WI38 (cell line): ENCODE measurements around the gene IL1R1.

Source experiments
- H3K4me3 ChIP-seq: 2 replicates; pipeline ENCODE4 v1.5.1; 2011; ENCODE audit warnings: low read depth, mild to moderate bottlenecking, control low read depth, low read length
- CTCF ChIP-seq: IDR thresholded peaks from 2 replicates; pipeline ENCODE4 v1.5.1; 2012; ENCODE audit warnings: low read depth, mild to moderate bottlenecking, control low read depth, low read length

Gene IL1R1

GRCh38 chr2:102181919-102182635 lies 39.5 kb downstream of the IL1R1 start:
- no peak for TF ChIP-seq CTCF

GRCh38 chr2:102184018-102184417 lies 41.5 kb downstream of the IL1R1 start:
- TF ChIP-seq CTCF, result no peak

More at GRCh38 chr2:102181919-102182635, 39.5 kb downstream of the IL1R1 start:
- no peak overlapping the region for H3K4me3 ChIP-seq

GRCh38 chr2:102184568-102184967 lies 42.0 kb downstream of the IL1R1 start:
- H3K4me3 ChIP-seq, result no peak overlapping the region
- TF ChIP-seq CTCF, result no peak

More at GRCh38 chr2:102184018-102184417, 41.5 kb downstream of the IL1R1 start:
- H3K4me3 ChIP-seq, result no peak overlapping the region

- H3K4me3 ChIP-seq, result no peak overlapping the region
- peak; percentile 46 for TF ChIP-seq CTCF
Measured at GRCh38 chr2:102185347-102185746, 42.8 kb downstream of the IL1R1 start.

- TF ChIP-seq CTCF, result no peak
- peak within 1 kb of the TSS; percentile 44 for H3K4me3 ChIP-seq
Measured at GRCh38 chr2:102186791-102187495, 44.4 kb downstream of the IL1R1 start, which contains the start of gene IL1RL2. IL1RL2 (plus strand) TSS chr2:102187023; CDS start chr2:102187868, 845 bp downstream.

GRCh38 chr2:102187496-102188150 lies 45.1 kb downstream of the IL1R1 start:
- peak overlapping the region; percentile 44 for H3K4me3 ChIP-seq
- peak; percentile 10; the same call in 1 of the 2 replicates for TF ChIP-seq CTCF
